GM18870 (cell line): Measurements from ENCODE around the gene NECTIN2.

Experiments
- ATAC-seq: cut with Tn5 transposase; IDR thresholded peaks from one replicate; pipeline ENCODE4 v1.9.1; 2021; ENCODE audit warnings: moderate library complexity; ENCODE audit not compliant: unreplicated experiment

Gene NECTIN2

DNA sequence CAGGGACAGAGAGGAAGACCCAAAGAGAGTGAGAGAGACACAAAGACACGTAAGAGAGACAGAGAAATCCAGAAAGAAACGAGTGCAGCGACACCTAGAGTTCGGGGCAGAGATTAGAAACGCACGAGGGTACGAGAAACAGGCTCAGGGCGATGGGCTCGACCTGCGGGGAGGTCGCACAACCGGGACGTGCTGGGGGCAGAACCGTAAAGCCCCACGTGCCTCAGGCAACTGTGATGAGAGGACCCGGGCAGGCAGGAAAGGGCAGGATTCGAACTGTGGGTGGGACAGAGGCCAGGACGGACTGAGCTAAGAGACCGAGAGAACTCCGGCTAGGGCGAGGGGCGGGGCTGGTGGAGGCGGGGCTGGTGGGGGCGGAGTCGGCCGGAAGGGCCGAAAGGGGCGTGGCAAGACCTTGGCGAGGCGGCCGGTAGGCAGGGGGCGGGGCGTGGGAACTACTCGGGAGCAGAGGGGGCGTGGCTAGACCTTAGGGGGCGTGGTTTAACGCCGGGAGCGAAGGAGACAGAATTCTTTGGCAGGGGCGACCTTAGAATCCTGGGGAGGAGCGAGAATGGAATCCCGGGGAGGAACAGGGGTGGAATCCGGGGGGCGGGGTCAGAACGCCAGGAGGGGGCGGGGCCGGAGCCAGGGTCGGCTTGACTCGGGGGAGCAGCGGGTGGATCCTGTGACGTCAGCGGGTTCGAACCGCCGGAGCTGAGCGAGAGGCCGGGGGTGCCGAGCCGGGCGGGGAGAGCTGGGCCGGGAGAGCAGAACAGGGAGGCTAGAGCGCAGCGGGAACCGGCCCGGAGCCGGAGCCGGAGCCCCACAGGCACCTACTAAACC is at the start of gene NECTIN2:
Gene NECTIN2, plus strand, starts transcription at position 686 of the 843 bp plus-strand sequence. CDS start 229 bp downstream, outside the sequence.
- no peak for ATAC-seq

DNA sequence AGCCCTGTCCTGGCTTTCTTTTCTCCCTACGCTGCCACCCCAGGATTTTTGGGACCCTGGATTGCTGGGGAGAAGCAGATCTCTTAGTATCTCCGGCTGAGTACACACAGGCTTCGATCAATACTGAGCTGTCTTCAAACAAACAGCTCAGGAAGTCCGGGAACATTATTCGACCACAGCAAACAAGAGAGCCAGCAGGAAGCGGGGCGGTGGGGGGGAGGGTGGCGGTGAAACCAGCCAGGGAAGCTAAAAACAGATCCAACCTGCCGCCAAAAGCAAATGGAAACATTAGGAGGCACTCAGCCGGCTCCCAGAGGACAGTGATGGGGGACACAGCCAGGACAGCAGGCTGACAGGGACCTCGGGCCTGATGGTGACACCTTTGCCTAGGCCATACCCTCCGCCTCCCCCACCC is 49.4 kb upstream of the NECTIN2 start:
- no peak for ATAC-seq

DNA sequence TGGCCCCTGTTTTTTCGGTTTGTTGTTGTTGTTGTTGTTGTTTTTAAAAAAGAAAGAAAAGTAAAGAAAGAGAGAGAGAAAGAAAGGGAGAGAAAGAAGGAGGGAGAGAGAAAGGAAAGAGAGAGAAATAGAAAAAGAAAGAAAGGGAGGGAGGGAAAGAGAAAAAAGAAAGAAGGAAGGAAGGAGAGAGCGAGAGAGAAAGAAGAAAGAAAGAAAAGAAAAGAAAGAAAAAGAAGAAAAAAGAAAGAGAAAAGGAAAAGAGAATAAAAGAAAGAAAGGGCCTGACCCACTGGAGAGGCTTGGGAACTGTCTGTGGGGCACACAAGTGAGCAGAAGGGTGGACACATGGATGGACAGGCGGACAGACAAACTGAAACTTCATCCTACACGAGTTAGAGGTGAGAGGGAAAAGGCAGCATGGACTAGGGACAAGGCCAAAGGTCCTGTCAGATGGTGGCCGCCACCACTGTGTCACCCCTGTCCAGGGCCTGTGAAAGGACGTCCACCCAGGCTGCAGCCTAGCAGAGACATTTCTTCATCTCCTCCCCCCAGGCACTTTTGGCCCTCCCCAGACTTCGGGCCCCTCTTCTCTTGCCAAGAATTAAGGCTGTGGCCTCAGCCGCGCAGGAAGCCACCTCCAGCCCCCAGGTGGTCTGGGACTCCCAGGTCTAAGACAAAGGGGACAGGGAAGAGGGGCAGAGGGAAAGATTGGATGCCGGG is 46.3 kb upstream of the NECTIN2 start:
- no peak for ATAC-seq

DNA sequence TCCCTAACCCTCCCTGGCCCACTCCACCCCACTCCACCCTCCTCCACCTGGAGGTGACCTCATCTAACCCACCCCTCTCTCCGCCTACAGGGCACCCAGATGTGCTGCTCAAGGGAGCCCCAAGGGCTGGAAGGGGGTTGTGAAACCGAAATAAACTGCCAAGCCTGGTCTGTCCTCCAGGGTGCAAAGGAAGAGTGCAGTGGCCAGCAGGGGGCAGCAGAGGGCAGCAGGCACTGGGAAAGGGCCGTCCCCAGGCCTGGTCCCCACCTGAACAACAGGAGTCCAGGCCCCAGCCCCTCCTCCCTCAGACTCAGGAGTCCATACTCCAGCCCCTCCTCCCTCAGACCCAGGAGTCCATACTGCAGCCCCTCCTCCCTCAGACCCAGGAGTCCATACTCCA is 45.6 kb upstream of the NECTIN2 start:
- ATAC-seq: no peak

DNA sequence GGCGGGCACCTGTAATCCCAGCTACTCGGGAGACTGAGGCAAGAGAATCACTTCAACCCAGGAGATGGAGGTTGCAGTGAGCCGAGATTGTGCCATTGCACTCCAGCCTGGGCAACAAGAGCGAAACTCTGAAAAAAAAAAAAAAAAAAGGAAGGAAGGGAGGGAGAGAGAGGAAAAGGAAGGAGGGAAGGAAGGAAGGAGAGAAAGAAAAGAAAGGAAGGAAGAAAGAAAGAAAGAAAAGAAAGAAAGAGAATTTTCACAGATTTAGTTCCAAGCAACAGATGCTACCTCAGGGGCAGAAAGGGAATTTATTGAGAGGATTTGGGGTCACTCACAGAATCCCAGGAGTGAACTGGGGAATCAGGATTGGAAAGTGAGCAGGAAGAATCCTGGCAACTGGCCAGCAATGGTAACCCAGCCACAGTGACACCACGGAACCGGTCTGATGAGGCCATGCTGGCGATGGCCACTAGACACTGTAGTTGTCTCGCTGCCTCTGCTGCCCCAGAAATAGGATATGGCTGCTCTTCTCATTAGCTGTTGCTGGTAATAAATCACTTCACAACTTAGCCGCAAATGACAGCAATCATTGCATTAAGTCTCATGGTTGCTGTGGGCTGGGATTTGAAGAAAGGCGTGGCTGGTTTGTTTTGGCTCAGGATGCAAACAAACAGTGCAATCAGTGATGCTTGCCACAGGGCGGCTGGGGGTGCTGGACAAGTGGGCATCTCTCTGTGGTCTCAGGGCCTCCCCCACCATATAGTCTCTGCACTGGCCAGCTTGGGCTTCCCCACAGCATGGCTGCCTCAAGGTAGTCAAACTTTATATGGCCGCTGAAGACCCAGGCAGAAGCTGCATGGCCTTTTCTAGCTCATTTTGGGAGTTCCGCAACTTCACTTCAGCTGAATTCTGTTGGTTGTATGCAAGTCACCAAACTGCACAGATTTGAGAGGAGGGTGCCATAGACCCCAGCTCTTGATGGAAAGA is 42.4 kb upstream of the NECTIN2 start:
- no peak for ATAC-seq

DNA sequence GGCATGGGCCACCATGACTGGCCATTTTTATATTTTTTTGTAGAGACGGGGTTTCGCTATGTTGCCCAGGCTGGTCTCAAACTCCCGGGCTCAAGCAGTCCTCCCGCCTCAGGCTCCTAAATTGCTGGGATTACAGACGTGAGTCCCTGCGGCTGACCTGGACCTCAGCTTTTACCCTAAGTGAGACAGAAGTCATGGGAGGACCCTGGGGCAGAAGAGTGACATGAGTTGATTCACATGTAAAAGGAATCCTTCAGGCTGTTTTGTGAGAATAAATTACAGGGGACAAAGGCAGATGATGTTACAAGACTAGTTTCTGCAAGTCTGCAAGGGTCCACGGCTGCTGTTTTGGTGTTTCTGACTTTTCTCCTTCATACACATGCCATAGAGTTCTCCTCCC is 39.8 kb upstream of the NECTIN2 start:
- ATAC-seq: no peak

DNA sequence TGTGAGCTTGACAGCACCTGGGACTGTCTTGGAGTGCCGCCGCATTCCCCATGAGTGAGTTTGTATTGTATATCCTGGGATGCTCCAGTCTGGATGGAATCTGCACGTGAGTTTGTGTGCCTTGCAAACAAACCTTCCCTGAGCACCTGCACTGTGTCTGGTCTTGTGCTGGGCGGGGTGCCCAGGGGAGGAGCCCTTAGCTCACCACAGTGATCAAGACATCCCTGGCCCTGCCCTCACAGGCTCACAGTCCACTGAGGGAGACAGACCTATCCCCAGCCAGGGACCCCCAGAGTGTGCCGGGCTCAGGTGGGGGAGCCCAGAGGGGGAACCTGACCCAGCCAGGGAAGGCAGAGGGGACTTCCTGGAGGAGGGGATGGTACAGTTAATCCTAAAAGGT is 38.9 kb upstream of the NECTIN2 start:
- ATAC-seq: no peak

DNA sequence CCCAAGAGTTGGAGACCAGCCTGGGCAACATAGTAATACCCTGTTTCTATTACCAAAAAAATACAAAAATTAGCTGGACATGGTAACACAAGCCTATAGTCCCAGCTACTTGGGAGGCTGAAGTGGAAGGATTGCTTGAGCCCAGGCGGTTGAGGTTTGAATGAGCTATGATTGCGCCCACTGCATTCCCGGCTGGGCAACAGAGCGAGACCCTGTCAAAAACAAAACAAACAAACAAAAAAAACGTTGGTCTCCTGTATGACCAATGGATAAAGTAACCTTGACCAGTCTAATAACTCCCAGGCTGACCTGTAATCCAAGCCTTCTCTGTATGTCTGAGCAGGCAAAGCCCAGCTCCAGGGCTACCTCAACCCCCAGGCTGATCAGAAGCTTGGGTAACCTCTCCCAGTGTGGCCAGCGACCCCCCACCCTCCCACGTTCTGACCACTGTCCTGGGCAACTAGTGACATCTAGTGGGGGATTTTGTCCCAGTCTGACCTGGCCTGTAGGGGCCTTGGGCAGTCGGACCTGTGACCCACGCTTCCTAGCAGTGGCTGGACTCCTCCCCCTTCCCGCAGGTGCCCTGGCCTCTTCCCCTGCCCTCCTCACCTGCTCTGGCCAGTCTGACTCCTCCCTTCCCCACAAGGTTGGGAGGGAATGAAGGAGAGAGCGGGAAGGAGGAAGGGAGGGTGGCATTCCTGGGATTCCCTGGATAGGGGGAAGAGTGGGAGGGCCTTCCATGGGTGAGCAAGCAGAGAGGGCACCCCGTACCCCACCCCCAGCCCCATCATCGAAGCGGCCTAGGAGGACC is 38.2 kb upstream of the NECTIN2 start:
- no peak for ATAC-seq

DNA sequence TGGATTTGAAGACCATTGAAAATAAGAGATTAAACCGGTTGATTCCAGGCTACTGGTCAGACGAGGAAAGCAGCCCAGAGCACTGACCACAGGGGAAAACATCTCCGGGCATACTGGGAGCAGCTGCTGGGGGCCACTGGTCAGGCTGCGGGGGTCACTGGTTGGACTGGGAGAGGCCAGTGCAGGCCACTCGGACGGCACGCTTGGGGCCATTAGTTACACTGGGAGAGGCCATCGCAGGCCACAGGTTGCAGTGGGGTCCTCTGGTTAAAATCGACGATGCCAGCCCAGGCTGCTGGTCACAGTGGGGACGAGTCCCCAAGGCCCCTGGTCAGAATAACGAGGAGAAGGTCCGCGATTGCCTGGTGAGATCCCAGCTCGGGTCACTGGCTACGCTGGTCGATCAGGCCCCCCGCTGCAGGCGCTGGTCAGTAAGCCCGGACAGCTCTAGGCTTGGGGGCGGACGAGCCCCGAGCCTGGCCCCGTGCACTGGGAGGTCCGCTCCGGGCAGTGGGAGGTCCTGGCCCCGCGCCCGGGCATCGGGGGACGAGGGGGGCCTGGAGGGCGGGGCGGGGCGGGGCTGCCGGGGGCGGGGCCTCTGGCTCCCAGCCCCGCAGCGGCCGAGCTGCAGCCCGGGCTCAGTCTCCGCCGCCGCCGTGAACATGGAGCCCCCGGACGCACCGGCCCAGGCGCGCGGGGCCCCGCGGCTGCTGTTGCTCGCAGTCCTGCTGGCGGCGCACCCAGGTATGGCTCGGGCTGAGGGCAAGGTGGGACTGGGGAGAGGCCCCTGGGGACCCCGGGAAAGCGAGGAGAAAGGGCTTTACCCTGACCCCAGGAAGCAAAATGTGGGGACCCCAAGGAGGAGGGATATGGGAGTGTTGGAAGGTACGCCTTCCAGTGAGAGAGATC is 37.4 kb upstream of the NECTIN2 start, which contains the start of gene BCAM:
Gene BCAM, plus strand, starts transcription at position 641 of the 909 bp plus-strand sequence. Its CDS starts 22 bp downstream, at position 663.
- ATAC-seq: no peak

DNA sequence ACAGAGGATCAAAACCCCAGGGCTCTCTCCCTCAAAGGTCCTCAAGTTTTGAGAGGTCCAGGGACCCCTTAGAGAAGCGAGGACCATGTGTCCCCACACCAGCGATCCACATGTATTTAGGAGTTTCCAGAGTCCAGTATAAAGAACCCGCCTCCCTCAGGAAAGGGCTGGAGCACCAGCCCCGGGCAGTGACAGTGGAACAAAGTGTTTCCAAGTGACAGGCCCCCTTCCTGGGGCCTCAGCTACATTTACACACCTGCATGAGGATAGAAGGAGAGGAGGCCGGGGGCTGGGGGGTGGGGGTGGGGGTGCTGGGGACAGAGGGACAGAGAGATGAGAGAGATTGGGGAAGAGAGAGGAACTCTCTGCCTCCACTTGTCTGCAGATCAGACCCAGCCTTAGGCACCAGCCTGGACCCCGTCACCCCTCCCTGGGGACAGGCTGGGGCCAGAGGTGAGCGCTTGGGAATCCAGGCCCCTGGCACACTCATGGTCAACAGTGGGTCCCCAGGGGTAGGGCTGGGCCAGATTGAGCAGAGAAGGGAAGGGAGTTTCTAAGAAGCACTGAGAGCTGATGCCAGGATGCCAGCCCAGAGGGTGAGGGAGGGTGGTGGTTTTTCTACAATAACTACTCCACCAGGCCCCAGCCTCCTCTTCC is 36.4 kb upstream of the NECTIN2 start:
- ATAC-seq: no peak

DNA sequence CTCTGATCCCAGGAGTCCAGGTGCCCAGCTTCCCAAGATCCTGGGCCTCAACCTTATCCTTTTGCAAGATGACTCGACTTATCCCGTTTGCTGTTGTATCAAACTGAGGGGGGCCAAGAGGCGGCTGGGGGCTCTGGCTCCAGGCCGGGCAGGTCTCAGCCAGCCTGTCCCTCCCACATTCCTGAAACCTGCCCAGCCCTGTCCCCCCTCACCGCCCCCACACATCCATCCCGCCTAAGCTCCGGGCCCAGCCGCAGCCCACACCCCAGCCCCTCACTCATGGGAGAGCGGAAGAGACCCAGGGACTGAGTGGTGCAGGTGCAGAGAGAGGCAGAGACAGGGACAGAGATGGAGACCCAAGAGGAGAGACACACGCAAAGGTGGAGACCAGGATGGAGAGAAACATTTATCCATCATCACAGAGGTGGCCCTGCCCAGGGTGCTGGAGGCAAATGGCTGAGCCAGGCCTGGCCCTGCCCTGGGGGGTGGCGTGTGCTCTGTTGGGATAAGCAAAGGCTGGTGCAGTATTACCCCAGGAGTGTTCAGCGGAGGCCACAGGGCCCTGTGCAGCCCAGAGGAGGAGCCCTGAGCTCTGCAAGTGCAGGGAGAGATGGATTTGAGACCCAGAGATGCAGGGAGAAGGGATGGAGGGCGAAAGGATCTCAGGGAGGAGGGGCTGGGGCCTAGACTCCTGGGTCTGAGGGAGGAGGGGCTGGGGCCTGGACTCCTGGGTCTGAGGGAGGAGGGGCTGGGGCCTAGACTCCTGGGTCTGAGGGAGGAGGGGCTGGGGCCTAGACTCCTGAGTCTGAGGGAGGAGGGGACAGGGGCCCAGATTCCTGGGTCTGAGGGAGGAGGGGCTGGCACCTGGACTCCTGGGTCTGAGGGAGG is 35.6 kb upstream of the NECTIN2 start:
- ATAC-seq: no peak

DNA sequence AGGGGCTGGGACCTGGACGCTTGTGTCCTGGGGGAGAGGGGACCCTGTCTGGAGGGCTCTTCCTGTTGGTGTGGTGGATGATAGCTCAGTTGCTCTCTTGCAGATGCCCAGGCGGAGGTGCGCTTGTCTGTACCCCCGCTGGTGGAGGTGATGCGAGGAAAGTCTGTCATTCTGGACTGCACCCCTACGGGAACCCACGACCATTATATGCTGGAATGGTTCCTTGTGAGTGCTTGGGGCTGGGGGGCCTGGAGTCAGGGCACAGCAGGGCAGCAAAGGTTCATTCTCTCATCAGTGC is 35.0 kb upstream of the NECTIN2 start:
- no peak for ATAC-seq

DNA sequence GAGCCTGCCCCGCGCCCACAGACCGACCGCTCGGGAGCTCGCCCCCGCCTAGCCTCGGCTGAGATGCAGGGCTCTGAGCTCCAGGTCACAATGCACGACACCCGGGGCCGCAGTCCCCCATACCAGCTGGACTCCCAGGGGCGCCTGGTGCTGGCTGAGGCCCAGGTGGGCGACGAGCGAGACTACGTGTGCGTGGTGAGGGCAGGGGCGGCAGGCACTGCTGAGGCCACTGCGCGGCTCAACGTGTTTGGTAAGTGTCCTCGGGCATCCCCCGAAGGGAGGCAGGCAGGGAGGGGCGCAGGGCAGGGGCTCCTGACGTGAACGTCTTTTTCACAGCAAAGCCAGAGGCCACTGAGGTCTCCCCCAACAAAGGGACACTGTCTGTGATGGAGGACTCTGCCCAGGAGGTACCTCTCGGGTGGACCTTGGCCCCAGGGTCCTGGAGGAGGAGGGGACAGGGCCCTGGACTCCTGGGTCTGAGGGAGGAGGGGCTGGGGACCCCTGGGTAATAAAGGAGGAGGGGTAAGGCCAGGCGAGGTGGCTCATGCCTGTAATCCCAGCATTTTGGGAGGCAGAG is 33.9 kb upstream of the NECTIN2 start:
- no peak for ATAC-seq

DNA sequence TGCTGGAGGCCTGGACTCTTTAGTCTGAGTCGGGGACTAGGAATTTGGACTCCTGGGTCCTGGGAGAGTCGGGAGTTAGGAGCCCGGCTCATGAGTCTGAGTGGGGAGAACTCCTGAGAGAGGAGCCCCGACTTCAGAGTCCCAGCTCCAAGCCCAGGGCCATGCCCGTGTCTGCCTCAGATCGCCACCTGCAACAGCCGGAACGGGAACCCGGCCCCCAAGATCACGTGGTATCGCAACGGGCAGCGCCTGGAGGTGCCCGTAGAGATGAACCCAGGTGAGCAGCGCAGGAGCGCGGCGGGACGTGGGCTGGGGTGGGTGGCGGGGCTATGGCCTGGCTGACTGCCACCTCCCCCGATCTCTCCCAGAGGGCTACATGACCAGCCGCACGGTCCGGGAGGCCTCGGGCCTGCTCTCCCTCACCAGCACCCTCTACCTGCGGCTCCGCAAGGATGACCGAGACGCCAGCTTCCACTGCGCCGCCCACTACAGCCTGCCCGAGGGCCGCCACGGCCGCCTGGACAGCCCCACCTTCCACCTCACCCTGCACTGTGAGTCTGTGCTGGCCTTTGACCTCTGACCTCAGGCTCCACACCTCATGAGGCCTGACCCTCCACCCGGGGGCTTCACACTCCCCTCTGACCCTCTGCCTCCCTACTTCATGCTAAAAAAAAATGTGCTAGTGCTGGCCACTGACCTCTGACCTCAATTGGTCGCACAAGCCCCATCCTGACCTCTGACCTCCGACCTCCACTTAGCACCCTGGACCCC is 32.8 kb upstream of the NECTIN2 start:
- no peak for ATAC-seq

DNA sequence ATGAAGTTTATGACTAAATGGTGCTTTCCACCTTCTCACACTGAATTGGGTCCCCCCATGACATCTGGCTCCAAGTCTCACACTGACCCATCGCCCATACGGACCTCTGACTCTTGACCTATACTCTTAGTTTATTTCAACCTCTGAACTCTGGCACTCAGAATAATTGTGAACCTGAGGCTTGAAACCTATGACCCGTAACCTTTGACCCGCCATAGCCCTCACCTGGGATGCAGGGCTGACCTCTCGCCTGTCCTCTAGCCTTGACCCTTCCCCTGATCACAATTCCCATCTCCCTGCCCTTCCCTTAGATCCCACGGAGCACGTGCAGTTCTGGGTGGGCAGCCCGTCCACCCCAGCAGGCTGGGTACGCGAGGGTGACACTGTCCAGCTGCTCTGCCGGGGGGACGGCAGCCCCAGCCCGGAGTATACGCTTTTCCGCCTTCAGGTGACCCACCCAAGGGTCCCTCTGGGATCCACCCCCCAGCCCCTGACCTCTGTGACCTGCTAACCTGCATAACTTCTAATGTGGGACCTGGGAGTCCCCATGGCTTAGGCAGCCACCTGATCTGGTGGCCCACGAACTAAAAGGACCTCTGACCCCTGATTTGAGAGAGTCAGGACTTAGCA is 32.1 kb upstream of the NECTIN2 start:
- ATAC-seq: no peak

DNA sequence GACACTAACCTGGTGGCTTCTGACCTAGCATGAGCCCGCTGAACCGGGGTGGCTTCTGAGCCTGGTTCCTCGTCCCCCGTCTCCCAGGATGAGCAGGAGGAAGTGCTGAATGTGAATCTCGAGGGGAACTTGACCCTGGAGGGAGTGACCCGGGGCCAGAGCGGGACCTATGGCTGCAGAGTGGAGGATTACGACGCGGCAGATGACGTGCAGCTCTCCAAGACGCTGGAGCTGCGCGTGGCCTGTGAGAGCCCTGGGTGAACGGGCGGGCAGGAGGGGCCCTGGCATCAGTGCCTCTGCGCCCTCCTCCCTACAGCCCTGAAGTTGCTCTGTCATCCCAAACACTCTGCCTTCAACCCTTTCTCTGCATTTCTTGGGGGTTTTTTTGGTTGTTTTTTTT is 31.6 kb upstream of the NECTIN2 start:
- ATAC-seq: no peak
